Caco-2 (cell line): Measurements from ENCODE around the gene KRT35. TPM values are rescaled to one million over a fixed set of nuclear protein-coding genes. Genes with fewer than 3 reads are reported as not detected.

Experiments used
- BruUV-seq: library from RNA; stranded (reverse); fragments of 400-500 nt; replicated peaks from 2 replicates; lab custom pipeline; 2021; lab: Mats Ljungman, UMichigan
- CTCF ChIA-PET: fragments of 300-600 bp; sonication (Branson Sonifier 250); formaldehyde crosslinking; loops from one replicate; lab custom pipeline; 2022; ENCODE audit warnings: antibody characterized with exemption; lab: Charles Lee
- POLR2A ChIA-PET: fragments of 300-600 bp; sonication (Branson Sonifier 250); formaldehyde crosslinking; loops from one replicate; lab custom pipeline; 2022; ENCODE audit warnings: antibody characterized with exemption; lab: Charles Lee
- DNase-seq, 2 experiments: peaks; one replicate each; pipeline versions ENCODE4 v3.0.0 to v3.0.0-alpha.2; 2020 to 2022
- H3K27me3 ChIP-seq: replicated peaks from 2 replicates; pipeline ENCODE4 v1.6.0; 2011; ENCODE audit warnings: low read length; ENCODE audit not compliant: control insufficient read depth, insufficient read depth
- H3K36me3 ChIP-seq: 2 replicates; pipeline ENCODE4 v1.5.1; 2011; ENCODE audit warnings: low read length; ENCODE audit not compliant: control insufficient read depth, insufficient read depth
- H3K4me1 ChIP-seq: fragments of 250-450 bp; sonication (Bioruptor Pico); 2 replicates; pipeline ENCODE4 v1.5.1; 2020; ENCODE audit warnings: mild to moderate bottlenecking
- H3K4me3 ChIP-seq: 2 replicates; pipeline ENCODE4 v1.5.1; 2011; ENCODE audit warnings: low read depth, mild to moderate bottlenecking, control low read depth, low read length
- H3K9me3 ChIP-seq: fragments of 250-450 bp; sonication (Bioruptor Pico); 2 replicates; pipeline ENCODE4 v1.5.1; 2020; ENCODE audit warnings: mild to moderate bottlenecking, moderate library complexity
- H3K27ac Mint-ChIP-seq: one replicate; pipeline ENCODE4 v1.8.0; 2022; ENCODE audit warnings: mixed read lengths; ENCODE audit not compliant: unreplicated experiment
- H3K27me3 Mint-ChIP-seq: one replicate; pipeline ENCODE4 v1.8.0; 2022; ENCODE audit warnings: mixed read lengths; ENCODE audit not compliant: insufficient read depth, unreplicated experiment
- H3K36me3 Mint-ChIP-seq: one replicate; pipeline ENCODE4 v1.8.0; 2022; ENCODE audit warnings: mild to moderate bottlenecking, mixed read lengths; ENCODE audit not compliant: insufficient read depth, unreplicated experiment
- H3K4me1 Mint-ChIP-seq: one replicate; pipeline ENCODE4 v1.8.0; 2022; ENCODE audit warnings: low read depth, mixed read lengths; ENCODE audit not compliant: unreplicated experiment
- H3K4me3 Mint-ChIP-seq: one replicate; pipeline ENCODE4 v1.8.0; 2022; ENCODE audit warnings: mild to moderate bottlenecking, moderate library complexity, mixed read lengths; ENCODE audit not compliant: unreplicated experiment
- H3K9me3 Mint-ChIP-seq: one replicate; pipeline ENCODE4 v1.8.0; 2022; ENCODE audit warnings: mixed read lengths; ENCODE audit not compliant: unreplicated experiment
- CTCF ChIP-seq, 2 experiments: fragments of 200-600 bp in 1 of 2; IDR thresholded peaks; 1 replicate in 1 of 2; 2 replicates in 1 of 2; pipeline versions ENCODE4 v1.5.1 to v1.8.0; 2011 to 2022; ENCODE audit warnings: antibody characterized with exemption in 1 of 2, control low read depth in 1 of 2, inconsistent platforms in 1 of 2, low read depth in 1 of 2, low read length in 1 of 2, mild to moderate bottlenecking in 1 of 2, moderate library complexity in 1 of 2; ENCODE audit not compliant: insufficient read depth in 1 of 2, severe bottlenecking in 1 of 2, unreplicated experiment in 1 of 2
- intact Hi-C: fragments of 100-400 bp; cut with micrococcal nuclease; formaldehyde crosslinking; loops from one replicate; pipeline ENCODE4 v1.10.0; 2022; ENCODE audit not compliant: unreplicated experiment
- total RNA-seq: library from RNA; stranded (reverse); gene quantifications from 2 replicates; pipeline ENCODE4 v1.2.3, GENCODE V29; 2022

Gene KRT35
- total RNA-seq, 1 experiment from 2014 or later: not detected

GRCh38 chr17:41449008-41449407, 31.9 kb downstream of the KRT35 start:
- Mint-ChIP-seq H3K4me1 (peaks cover 6% of the 10 kb centered on the region), H3K36me3 (no peaks in the 10 kb centered on the region), H3K27me3 (no peaks in the 10 kb centered on the region), H3K4me3 (no peak overlapping the region), H3K9me3 (peaks cover 25% of the 10 kb centered on the region), H3K27ac (no peak overlapping the region)
- CTCF ChIA-PET: no interaction called here
- Histone ChIP-seq H3K27me3 (no peaks in the 10 kb centered on the region), H3K36me3 (no peaks in the 10 kb centered on the region), H3K9me3 (peaks cover 8% of the 10 kb centered on the region), H3K4me3 (no peak overlapping the region), H3K4me1 (no peaks in the 10 kb centered on the region)
- no TSS peak for BruUV-seq
- POLR2A ChIA-PET: no interaction called here
- intact Hi-C loops: no loop called here
- no peak for TF ChIP-seq CTCF (IDR thresholded peaks at IDR 0.05; ENCODE audit: insufficient read depth in 1 of 2, low read depth in 1 of 2, low read length in 1 of 2, severe bottlenecking in 1 of 2, unreplicated experiment in 1 of 2)
- no peak for DNase-seq

GRCh38 chr17:41448506-41448905, 32.4 kb downstream of the KRT35 start:
- no TSS peak for BruUV-seq
- H3K36me3 ChIP-seq: no peaks in the 10 kb centered on the region
- H3K9me3 ChIP-seq: peaks cover 8% of the 10 kb centered on the region
- Mint-ChIP-seq H3K9me3 (peaks cover 25% of the 10 kb centered on the region), H3K4me1 (peaks cover 6% of the 10 kb centered on the region), H3K4me3 (no peak overlapping the region), H3K36me3 (no peaks in the 10 kb centered on the region), H3K27ac (no peak overlapping the region), H3K27me3 (no peaks in the 10 kb centered on the region)
- DNase-seq: no peak
- H3K27me3 ChIP-seq: no peaks in the 10 kb centered on the region
- POLR2A ChIA-PET: no interaction called here
- H3K4me3 ChIP-seq: no peak overlapping the region
- CTCF ChIA-PET: no interaction called here
- no peak for TF ChIP-seq CTCF (IDR thresholded peaks at IDR 0.05; ENCODE audit: insufficient read depth in 1 of 2, low read depth in 1 of 2, low read length in 1 of 2, severe bottlenecking in 1 of 2, unreplicated experiment in 1 of 2)
- H3K4me1 ChIP-seq: no peaks in the 10 kb centered on the region
- intact Hi-C loops: no loop called here

- Mint-ChIP-seq H3K4me3 (no peak overlapping the region), H3K4me1 (peaks cover 6% of the 10 kb centered on the region), H3K36me3 (no peaks in the 10 kb centered on the region), H3K27ac (no peak overlapping the region), H3K9me3 (peaks cover 24% of the 10 kb centered on the region), H3K27me3 (no peaks in the 10 kb centered on the region)
- TF ChIP-seq CTCF (IDR thresholded peaks at IDR 0.05; ENCODE audit: insufficient read depth in 1 of 2, low read depth in 1 of 2, low read length in 1 of 2, severe bottlenecking in 1 of 2, unreplicated experiment in 1 of 2): no peak
- Histone ChIP-seq H3K9me3 (peaks cover 7% of the 10 kb centered on the region), H3K27me3 (no peaks in the 10 kb centered on the region), H3K4me3 (no peak overlapping the region), H3K4me1 (no peaks in the 10 kb centered on the region), H3K36me3 (no peaks in the 10 kb centered on the region)
- BruUV-seq: no TSS peak
- CTCF ChIA-PET: interaction anchor here (0.6 kb wide), 1 partner anchor 1091 kb away, joined by 3 read pairs; no protein-coding TSS in a partner anchor
- intact Hi-C loops: no loop called here
- POLR2A ChIA-PET: interaction anchor here (0.6 kb wide), 1 partner anchor 379 kb away, joined by 4 read pairs; no protein-coding TSS in a partner anchor
- no peak for DNase-seq
Measured at GRCh38 chr17:41446806-41447205, 34.1 kb downstream of the KRT35 start.
